ENCODE results near the gene RAD23A. TPM values are rescaled to one million over a fixed set of nuclear protein-coding genes. Genes with fewer than 3 reads are reported as not detected.

The RAD23A gene
- total and polyA plus RNA-seq, 10 of the 15 experiments (the other 5 are each of a cell fraction or from before 2014, with no cell fraction given): 8.8 to 198 (median 119) TPM

DNA sequence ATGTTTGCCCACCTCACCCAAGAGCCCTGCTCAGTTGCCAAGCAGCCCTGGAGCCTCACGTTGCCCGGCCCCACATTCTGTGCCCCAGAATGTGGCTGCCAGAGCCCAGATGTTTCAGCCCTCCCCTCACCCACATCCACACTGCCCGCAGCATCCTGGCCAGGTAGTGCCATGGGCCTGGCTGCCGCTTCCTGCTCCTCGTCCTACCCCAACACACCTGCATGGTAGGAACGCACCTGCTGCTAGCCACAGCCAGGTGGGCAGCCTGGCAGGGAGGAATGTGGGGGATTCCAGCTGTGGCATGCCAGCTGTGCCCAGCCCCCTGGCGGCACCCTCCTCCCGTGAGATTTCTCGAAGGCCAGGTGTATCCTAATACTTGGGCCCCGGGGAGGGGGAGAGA, 42.1 kb downstream of the RAD23A start:
- ChIA-PET SMC1A (ENCODE audit: uncharacterized antibody, unreplicated experiment) (no interaction called here), POLR2A (no interaction called here), RAD21 (ENCODE audit: unreplicated experiment) (no interaction called here), CTCF (no interaction called here)
- Histone ChIP-seq H3K4me1 (ENCODE audit: control insufficient read depth, insufficient read depth, low read length) (no peaks in the 10 kb centered on the region; the same call in 1 of the 2 replicates), H3K27me3 (replicated peaks in 1 of 2; ENCODE audit: control insufficient read depth in 2 of 2, insufficient read depth in 2 of 2, low read length in 1 of 2) (no peaks in the 10 kb centered on the region; a peak in 1 of 4 replicates), H2AFZ (ENCODE audit: control insufficient read depth, low read depth, low read length) (no peak overlapping the region), H3K4me3 (no peak overlapping the region), H4K20me1 (ENCODE audit: control insufficient read depth, insufficient read depth) (no peaks in the 10 kb centered on the region), H3K27ac (ENCODE audit: control insufficient read depth, insufficient read depth) (no peak overlapping the region), H3K4me2 (ENCODE audit: control insufficient read depth, insufficient read depth) (no peak overlapping the region), H3K79me2 (ENCODE audit: control insufficient read depth, insufficient read depth, low read length) (no peaks in the 10 kb centered on the region), H3K9me3 (replicated peaks; ENCODE audit: control insufficient read depth, insufficient read depth, low read length) (no peaks in the 10 kb centered on the region), H3K36me3 (ENCODE audit: control insufficient read depth in 2 of 2, insufficient read depth in 2 of 2, low read length in 1 of 2) (no peaks in the 10 kb centered on the region), H3K9ac (ENCODE audit: control insufficient read depth, insufficient read depth, low read length) (no peak overlapping the region)
- no TSS peak for BruUV-seq (replicated peaks)
- WGBS (ENCODE audit: insufficient coverage, insufficient replicate concordance, low lambda C conversion rate, missing lambda C conversion rate): 2% methylated on average over 7 of the region's 10 CpGs
- in situ Hi-C loops (cut with MboI): no loop called here
- intact Hi-C loops (cut with micrococcal nuclease; ENCODE audit: unreplicated experiment): no loop called here
- no peak for FAIRE-seq
- no peak for ATAC-seq
- DNase-seq (ENCODE audit: low read depth, low spot score): no peak
- TF ChIP-seq RCOR1 (conservative IDR thresholded peaks at IDR 0.05; ENCODE audit: low read depth, low read length) (no peak), REST (IDR thresholded peaks at IDR 0.05; ENCODE audit: low read depth, low read length) (no peak), WRNIP1 (IDR thresholded peaks at IDR 0.05; ENCODE audit: borderline replicate concordance, low read depth, low read length) (no peak), MTA2 (IDR thresholded peaks at IDR 0.05; ENCODE audit: low read depth) (no peak), TAF1 (IDR thresholded peaks at IDR 0.05; ENCODE audit: borderline replicate concordance, low read depth, low read length) (no peak), HDAC2 (IDR thresholded peaks at IDR 0.05) (no peak), TCF12 (IDR thresholded peaks at IDR 0.05; ENCODE audit: low read depth, low read length) (no peak), MXI1 (IDR thresholded peaks at IDR 0.05; ENCODE audit: low read depth, low read length) (no peak), FOS (IDR thresholded peaks at IDR 0.05; ENCODE audit: borderline replicate concordance, extremely low read depth, insufficient read length) (no peak), YY1 (IDR thresholded peaks at IDR 0.05; ENCODE audit: low read depth, low read length) (no peak), TCF3 (IDR thresholded peaks at IDR 0.05; ENCODE audit: borderline replicate concordance, insufficient read depth, low read depth, low read length) (no peak), ZNF207 (IDR thresholded peaks at IDR 0.05; ENCODE audit: borderline replicate concordance) (no peak), YBX1 (IDR thresholded peaks at IDR 0.05) (no peak), NR2C2 (IDR thresholded peaks at IDR 0.05; ENCODE audit: borderline replicate concordance, control insufficient read depth, insufficient read length, low read depth) (no peak)
- TF ChIP-seq, protein P1, sequence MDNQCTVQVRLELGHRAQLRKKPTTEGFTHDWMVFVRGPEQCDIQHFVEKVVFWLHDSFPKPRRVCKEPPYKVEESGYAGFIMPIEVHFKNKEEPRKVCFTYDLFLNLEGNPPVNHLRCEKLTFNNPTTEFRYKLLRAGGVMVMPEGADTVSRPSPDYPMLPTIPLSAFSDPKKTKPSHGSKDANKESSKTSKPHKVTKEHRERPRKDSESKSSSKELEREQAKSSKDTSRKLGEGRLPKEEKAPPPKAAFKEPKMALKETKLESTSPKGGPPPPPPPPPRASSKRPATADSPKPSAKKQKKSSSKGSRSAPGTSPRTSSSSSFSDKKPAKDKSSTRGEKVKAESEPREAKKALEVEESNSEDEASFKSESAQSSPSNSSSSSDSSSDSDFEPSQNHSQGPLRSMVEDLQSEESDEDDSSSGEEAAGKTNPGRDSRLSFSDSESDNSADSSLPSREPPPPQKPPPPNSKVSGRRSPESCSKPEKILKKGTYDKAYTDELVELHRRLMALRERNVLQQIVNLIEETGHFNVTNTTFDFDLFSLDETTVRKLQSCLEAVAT (IDR thresholded peaks at IDR 0.05): no peak
- TF ChIP-seq, protein P2, sequence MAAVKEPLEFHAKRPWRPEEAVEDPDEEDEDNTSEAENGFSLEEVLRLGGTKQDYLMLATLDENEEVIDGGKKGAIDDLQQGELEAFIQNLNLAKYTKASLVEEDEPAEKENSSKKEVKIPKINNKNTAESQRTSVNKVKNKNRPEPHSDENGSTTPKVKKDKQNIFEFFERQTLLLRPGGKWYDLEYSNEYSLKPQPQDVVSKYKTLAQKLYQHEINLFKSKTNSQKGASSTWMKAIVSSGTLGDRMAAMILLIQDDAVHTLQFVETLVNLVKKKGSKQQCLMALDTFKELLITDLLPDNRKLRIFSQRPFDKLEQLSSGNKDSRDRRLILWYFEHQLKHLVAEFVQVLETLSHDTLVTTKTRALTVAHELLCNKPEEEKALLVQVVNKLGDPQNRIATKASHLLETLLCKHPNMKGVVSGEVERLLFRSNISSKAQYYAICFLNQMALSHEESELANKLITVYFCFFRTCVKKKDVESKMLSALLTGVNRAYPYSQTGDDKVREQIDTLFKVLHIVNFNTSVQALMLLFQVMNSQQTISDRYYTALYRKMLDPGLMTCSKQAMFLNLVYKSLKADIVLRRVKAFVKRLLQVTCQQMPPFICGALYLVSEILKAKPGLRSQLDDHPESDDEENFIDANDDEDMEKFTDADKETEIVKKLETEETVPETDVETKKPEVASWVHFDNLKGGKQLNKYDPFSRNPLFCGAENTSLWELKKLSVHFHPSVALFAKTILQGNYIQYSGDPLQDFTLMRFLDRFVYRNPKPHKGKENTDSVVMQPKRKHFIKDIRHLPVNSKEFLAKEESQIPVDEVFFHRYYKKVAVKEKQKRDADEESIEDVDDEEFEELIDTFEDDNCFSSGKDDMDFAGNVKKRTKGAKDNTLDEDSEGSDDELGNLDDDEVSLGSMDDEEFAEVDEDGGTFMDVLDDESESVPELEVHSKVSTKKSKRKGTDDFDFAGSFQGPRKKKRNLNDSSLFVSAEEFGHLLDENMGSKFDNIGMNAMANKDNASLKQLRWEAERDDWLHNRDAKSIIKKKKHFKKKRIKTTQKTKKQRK (IDR thresholded peaks at IDR 0.05; ENCODE audit: low read depth, low read length): no peak

Measured in GM12878 (cell line).